H1 (cell line): ENCODE data around the gene MED31. TPM values are rescaled to one million over a fixed set of nuclear protein-coding genes. Genes with fewer than 3 reads are reported as not detected.

Experiments
- ASH2L ChIP-seq: fragments of 200-600, 300-600 bp; sonication (generic); IDR thresholded peaks from one replicate; pipeline ENCODE4 v1.7.1; 2017; ENCODE audit warnings: low read length
- polyA plus RNA-seq, 7 experiments: library from polyadenylated mRNA; depleted of rRNA in 3 of 7; stranded (reverse) in 5 of 7; unstranded in 2 of 7; fragments of >200 nt in 5 of 7; fragments of 200-250 nt in 2 of 7; gene quantifications; 1 replicate in 5 of 7; 2 replicates in 1 of 7; 4 replicates in 1 of 7; pipeline versions ENCODE4 v1.2.1 to v1.2.3, GENCODE V29; 2011 to 2013; ENCODE audit warnings: missing spikeins in 2 of 7, mixed read lengths in 2 of 7
- total RNA-seq: library from RNA; stranded (reverse); fragmentation: NEBNext Ultra II Directional; extraction: Animal tissue kit (Norgen Biotek cat#: 25700); gene quantifications from 2 replicates; pipeline ENCODE4 v1.2.1, GENCODE V29; 2021

Gene MED31
- total and polyA plus RNA-seq, 2 of the 8 experiments (the other 6 are each of a cell fraction or from before 2014, with no cell fraction given): 4.6 to 12.3 TPM

DNA sequence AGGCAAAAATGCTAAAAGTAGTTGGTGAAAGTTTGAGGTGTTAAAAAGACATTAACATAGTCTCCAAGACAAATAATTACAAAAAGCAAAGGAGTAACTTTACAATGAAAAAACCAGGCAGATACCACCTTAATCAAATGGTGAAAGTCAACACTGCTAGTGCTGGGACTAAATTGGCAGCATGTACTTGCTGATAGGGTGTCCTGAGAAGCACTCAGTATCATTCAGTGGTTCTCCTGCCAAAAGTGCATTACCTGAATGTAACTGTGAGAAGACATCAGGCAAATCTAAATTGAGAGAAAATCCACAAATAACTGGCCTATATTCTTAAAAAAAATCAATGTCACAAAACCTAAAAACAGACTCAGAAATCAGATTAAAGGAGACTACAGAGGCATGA lies 18.9 kb downstream of the MED31 start (continued):
- TF ChIP-seq ASH2L: no peak
